HG03103 (cell line): ENCODE data around the gene CDH13.

ENCODE experiments used
- ATAC-seq: cut with Tn5 transposase; IDR thresholded peaks from one replicate; pipeline ENCODE4 v1.9.1; 2021; ENCODE audit warnings: low read depth; ENCODE audit not compliant: unreplicated experiment

Gene CDH13

DNA sequence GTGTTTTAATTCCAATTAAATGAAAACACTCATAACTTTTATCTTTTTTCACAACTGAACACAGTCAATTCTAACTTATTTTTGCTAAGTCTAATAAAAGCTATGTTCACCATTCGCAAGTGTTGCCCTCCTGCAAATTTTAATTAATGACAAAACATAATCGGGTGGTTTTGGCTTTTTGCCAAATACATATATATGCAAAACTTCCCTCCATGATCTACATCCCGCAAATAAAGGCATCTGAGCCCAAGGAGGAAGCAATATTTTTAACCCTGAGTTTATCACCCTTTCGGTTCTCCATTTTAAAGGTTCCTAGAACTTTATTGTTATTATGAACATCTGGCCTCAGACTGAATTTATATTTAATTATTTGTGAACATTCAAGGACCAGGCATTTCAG is 507.9 kb downstream of the CDH13 start:
- no peak for ATAC-seq

DNA sequence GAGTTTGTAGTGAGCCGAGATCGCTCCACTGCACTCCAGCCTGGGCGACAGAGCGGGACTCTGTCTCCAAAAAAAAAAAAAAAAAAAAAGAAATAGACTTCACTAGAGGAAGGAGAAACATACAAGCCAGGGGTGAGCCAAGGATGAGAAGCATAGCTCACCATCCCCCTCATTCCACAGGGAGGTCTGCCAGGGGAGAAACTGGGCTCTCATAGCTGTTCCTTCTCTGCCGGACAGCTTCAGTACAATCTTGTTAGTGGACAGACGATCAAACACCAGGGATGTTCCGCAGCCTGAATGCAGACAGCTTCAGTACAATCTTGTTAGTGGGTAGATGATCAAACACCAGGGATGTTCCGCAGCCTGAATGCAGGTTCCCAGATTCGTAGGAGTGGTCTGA is 509.6 kb downstream of the CDH13 start:
- no peak for ATAC-seq

GRCh38 chr16:83136924-83137323 is 510.2 kb downstream of the CDH13 start:
- no peak for ATAC-seq

- ATAC-seq = no peak
These were observed 510.6 kb downstream of the CDH13 start for GRCh38 chr16:83137326-83137781.

- ATAC-seq = no peak
These were observed 511.1 kb downstream of the CDH13 start for GRCh38 chr16:83137894-83138293.

- ATAC-seq = no peak
These were observed 511.7 kb downstream of the CDH13 start for GRCh38 chr16:83138512-83138911.

- no peak for ATAC-seq
These were observed 512.4 kb downstream of the CDH13 start for GRCh38 chr16:83138976-83139690.

GRCh38 chr16:83143788-83144187 is 517.0 kb downstream of the CDH13 start:
- ATAC-seq = no peak

GRCh38 chr16:83145297-83145696 is 518.5 kb downstream of the CDH13 start:
- ATAC-seq = no peak

GRCh38 chr16:83147244-83147643 is 520.5 kb downstream of the CDH13 start:
- no peak for ATAC-seq

- no peak for ATAC-seq
These were observed 531.7 kb downstream of the CDH13 start for GRCh38 chr16:83158320-83158957.

GRCh38 chr16:83159049-83159448 is 532.3 kb downstream of the CDH13 start:
- ATAC-seq = no peak

GRCh38 chr16:83160287-83161020 is 533.7 kb downstream of the CDH13 start:
- no peak for ATAC-seq

GRCh38 chr16:83162791-83163190 is 536.0 kb downstream of the CDH13 start:
- ATAC-seq = no peak

- no peak for ATAC-seq
These were observed 538.0 kb downstream of the CDH13 start for GRCh38 chr16:83164816-83165215.

- ATAC-seq = no peak
These were observed 544.6 kb downstream of the CDH13 start for GRCh38 chr16:83171396-83171795.

DNA sequence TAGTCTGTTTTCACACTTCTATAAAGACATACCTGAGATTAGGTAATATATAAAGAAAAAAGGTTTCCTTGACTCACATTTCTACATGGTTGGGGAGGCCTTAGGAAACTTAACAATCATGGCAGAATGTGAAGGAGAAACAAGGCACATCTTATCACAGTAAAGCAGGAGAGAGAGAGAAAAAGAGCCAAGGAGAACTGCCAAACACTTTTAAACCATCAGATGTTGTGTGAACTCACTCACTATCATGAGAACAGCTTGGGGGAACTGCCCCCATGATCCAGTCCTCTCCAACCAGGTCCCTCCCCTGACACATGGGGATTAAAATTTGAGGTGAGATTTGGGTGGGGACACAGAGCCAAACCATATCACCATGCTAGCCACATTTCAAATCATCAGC is 547.9 kb downstream of the CDH13 start:
- no peak for ATAC-seq

DNA sequence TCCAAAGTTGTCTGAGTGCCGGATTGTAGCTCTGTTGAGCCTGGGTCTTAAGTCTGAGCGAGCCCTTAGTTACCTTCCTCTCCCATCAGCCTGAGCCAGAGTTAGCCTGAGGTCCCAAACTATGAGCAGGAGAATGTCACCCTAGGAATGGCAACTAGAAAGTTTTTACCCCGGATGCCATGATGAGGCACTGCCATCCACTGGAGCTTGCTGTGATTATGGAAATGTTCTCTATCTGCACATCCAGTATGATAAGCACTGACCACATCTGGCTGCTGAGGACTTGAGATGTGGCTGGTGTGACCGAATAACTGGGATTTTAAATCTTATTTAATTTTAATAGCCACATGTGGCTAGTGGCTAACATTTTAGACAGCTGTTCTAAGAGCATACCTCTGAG is 550.0 kb downstream of the CDH13 start:
- ATAC-seq = no peak

GRCh38 chr16:83185902-83186301 is 559.1 kb downstream of the CDH13 start:
- no peak for ATAC-seq

GRCh38 chr16:83187405-83187804 is 560.6 kb downstream of the CDH13 start:
- ATAC-seq = no peak

DNA sequence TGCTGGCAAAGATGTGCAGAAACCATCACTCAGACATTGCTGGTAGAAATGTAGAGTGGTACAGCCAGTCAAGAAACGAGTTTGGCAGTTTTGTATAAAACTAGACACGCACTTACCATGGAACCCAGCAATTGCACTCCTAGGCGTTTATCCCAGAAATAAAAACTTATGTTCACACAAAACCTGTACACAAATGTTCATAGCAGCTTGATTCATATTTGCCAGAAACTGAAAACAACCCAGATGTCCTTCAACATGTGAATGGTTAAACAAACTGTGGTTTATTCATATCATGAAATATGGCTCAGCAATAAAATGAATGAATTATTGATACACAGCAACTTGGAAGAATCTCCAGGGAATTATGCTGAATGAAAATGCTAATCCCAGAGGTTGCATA is 570.0 kb downstream of the CDH13 start:
- ATAC-seq = no peak

DNA sequence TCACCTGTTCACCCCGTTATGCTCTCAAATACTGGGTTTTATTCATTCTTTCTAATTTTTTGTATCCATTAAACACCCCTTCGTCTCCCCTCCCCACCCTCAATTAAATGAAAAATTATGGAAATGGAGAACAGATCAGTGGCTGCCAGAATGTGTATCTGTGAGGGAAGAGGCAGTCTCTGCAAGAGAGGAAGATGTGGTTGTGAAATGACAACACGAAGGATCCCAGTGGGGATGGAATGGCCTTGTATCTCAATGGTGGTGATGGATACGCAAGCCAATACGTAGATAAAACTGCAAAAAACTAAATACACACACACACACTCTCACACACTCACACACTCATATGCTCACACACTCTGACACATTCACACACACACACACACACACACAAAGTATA is 570.7 kb downstream of the CDH13 start:
- no peak for ATAC-seq
